Stimulated activated CD4-positive, alpha-beta T cell treated with anti-CD3 and anti-CD28 coated beads, Interleukin-12 subunit alpha, Interleukin-12 subunit beta, amount 100 ng/mL, for 48 hours (primary cell): ENCODE data around the gene EFCAB8.

Source experiments
- DNase-seq, 3 donors: peaks; one replicate each; pipeline ENCODE4 v3.0.0-alpha.2; 2020; ENCODE audit warnings: low read depth in 2 of 3, low spot score in 1 of 3

EFCAB8 gene

GRCh38 chr20:32858701-32859372 is at the start of gene EFCAB8:
Gene EFCAB8 (plus strand): TSS chr20:32858923. CDS start chr20:32863793, 4,870 bp downstream.
- no peak for DNase-seq

DNA sequence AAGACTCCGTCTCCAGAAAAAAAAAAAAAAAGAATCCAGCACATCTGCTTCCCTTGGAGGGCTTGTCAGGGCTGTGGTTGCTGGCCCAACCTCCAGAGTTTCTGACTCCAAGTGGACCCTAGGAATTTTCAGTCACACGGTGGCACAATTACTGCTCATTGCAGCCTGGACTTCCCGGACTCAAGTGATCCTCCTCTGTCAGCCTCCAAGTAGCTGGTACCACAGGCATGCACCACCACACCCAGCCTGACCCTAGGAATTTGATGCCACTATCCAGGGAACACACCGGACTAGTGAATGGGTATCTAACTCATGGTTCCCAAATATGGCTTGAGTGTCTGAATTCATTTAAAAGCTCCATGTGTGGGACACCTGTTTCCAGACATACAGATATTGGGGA is 48.8 kb upstream of the EFCAB8 start:
- no peak for DNase-seq

- no peak for DNase-seq
Measured at GRCh38 chr20:32810941-32811340, 47.8 kb upstream of the EFCAB8 start.

- no peak for DNase-seq
Measured at GRCh38 chr20:32811886-32812285, 46.8 kb upstream of the EFCAB8 start.

GRCh38 chr20:32819992-32820697 is 38.6 kb upstream of the EFCAB8 start:
- DNase-seq, result peak; percentile 51 to 86 (median 71)

DNA sequence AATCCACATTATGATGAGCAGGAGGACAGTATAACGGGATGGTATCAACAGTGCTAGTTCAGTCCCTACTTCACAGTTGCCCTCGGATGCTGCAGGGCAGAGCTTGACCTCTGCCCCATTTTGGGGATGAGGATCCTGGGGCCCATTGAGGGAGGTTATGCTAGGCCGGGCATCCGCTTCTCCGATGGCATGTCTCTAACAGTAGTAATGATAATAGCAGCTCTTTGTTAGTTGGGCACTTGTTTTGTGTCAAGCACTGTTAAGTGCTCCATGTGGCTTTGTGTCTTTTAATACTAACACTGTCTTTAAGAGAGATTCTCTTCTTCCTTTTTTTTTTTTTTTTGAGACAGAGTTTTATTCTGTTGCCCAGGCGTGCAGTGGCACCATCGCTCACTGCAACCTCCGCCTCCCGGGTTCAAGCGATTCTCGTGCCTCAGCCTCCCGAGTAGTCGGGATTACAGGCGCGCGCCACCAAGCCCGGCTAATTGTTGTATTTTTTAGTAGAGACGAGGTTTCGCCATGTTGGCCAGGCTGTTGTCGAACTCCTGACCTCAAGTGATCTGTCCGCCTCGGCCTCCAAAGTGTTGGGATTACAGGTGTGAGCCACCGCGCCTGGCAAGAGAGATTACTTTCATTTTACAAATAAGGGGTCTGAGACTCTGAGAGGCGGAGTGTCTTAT is 37.9 kb upstream of the EFCAB8 start:
- DNase-seq, result no peak

DNA sequence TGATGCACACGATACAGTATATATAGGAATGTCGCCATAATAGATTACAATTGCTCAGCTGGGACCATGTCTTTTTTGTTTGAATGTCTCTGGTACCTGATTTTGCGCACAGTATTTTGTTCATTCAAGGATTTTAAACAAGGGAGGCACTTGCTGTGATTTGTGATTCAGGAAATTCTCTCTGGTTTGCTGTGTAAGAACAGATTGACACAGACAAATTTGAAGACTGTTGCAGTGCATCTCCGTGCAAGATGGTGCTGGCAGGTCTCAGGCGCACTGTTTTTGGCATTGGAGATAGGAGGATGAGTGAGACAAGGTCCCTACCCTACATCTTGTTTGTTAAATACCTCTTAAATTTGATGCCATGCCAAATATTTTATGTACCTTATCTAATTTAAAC is 36.5 kb upstream of the EFCAB8 start:
- DNase-seq, result no peak

DNA sequence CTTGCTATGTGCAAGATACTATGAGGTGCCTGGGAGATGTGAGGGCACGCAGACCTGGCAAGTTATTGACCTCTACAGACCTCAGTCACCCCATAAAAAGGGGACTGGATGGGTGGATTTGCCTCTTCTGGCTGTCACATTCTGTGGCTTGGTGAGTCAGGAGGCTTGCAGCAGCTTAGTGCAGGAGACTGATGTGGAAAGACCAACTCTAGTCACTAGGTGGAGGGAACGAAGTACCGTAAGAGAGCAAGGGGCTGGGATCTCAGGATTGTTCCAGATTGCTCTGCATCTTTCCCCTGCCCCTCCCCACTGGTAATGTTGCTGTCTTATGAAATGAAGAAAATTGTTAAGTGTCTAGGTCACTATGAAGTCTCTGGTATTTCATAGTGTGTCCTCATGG is 35.6 kb upstream of the EFCAB8 start:
- peak in 1 of 3 donors; percentile 8 for DNase-seq

- no peak for DNase-seq
Measured at GRCh38 chr20:32823737-32824588, 34.8 kb upstream of the EFCAB8 start.

DNA sequence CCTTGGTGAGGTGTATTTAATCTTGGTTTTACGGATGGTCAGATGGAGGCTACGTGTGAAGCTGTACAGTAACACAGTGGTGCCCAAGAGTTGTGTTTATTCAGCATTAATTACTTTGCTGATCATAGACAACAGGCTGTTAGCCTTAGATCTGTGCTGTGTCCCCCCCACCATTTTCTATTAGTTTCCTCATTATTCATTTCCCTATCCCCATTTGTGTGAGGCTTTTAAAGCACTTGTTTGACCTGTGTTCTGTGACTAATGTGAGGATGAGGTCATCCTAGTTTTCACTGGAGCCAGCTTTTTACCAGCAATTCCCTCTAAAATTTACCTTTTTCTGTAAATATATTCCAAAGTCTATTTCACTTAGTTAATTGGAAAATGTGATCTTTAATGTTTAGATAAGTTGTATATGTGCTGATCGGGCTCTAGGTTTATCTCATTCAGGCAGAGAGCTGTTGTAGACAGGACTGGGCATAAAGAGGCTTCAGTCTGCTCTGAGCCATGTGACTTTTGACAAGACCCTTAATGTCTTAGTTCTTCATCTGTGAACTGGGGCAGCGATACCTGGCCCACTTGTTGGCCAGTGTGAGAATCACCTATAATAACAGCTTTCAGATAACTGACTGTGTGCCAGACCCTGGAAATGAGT is 30.6 kb upstream of the EFCAB8 start:
- no peak for DNase-seq

- DNase-seq, result no peak
Measured at GRCh38 chr20:32829311-32830005, 29.3 kb upstream of the EFCAB8 start.

DNA sequence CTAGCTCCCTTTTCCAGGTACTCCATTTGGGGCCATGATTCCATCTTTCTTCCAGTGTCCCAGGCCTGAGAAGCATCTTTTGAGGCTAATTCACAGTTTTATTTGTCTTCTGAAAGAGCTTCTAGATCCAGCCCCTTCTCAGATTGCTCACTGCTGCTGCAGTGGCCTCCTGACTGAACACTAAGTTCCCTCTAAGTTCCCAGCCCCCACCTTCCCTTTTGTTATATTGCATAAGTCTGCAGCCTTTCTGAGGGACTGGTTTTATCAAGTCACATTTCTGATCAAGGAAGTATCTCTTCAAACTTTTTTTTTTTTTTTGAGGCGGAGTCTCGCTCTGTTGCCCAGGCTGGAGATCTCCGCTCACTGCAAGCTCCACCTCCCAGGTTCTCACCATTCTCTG is 28.3 kb upstream of the EFCAB8 start:
- no peak for DNase-seq

- no peak for DNase-seq
Measured at GRCh38 chr20:32831982-32832381, 26.7 kb upstream of the EFCAB8 start.

DNA sequence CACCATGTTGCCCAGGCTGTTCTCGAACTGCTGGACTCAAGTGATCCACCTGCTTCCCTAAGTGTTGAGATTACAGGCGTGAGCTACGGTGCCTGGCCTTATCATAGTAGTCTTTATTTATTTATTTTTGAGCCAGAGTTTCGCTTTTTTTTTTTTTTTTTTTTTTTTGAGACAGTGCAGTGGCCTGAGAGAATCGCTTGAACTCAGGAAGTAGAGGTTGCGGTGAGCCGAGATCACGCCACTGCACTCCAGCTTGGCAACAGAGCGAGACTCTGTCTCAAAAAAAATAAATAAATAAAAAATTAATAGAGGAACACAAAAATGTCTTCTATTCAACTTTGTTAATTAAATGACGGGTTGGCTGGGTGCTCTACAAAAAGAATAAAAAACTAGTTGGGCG is 26.1 kb upstream of the EFCAB8 start:
- DNase-seq, result no peak

GRCh38 chr20:32834972-32835371 is 23.8 kb upstream of the EFCAB8 start:
- no peak for DNase-seq

- no peak for DNase-seq
Measured at GRCh38 chr20:32837157-32837556, 21.6 kb upstream of the EFCAB8 start.

GRCh38 chr20:32839227-32839981 is 19.3 kb upstream of the EFCAB8 start:
- DNase-seq, result no peak

GRCh38 chr20:32839982-32840285 is 18.8 kb upstream of the EFCAB8 start:
- no peak for DNase-seq

GRCh38 chr20:32841174-32841573 is 17.5 kb upstream of the EFCAB8 start:
- DNase-seq, result no peak

DNA sequence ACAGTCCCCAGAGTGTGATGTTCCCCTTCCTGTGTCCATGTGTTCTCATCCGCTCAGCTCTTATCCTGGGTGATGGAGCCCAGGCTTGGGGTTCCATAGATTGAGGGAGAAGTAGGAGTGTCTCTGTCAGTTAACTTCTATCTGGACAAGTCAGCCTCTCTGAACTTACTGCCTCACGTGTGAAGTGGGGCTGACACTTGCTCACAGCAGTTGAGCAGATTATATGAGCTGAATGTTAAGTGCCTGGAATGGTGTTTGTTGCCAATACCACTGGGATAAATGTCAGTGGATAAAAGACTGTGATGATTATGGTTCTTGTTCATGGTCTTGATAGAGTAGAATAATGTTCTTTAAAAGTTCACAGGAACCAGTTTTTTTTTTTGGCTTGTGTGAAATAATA is 17.1 kb upstream of the EFCAB8 start:
- DNase-seq, result no peak
